NCI-H526 treated with DMSO at 0.1 percent for 48 hours (cell line): ENCODE measurements around the gene CELF4.
"Not testable (repeated sequence)": the region's sequence is repeated elsewhere in the genome, so short reads cannot be mapped to it uniquely, and the experiment has no call there.

Source experiments
- DNase-seq: peaks from one replicate; lab custom pipeline; 2025; lab: John Stamatoyannopoulos, UW

Gene CELF4

GRCh38 chr18:37390687-37391086, 174.9 kb downstream of the CELF4 start:
- no peak for DNase-seq

- no peak for DNase-seq
Measured at GRCh38 chr18:37389684-37390368, 175.8 kb downstream of the CELF4 start.

GRCh38 chr18:37389041-37389440, 176.6 kb downstream of the CELF4 start:
- no peak for DNase-seq

- DNase-seq, result no peak
Measured at GRCh38 chr18:37388413-37388812, 177.2 kb downstream of the CELF4 start.

GRCh38 chr18:37385846-37386778, 179.5 kb downstream of the CELF4 start:
- DNase-seq, result peak; percentile 44

GRCh38 chr18:37383846-37384595, 181.6 kb downstream of the CELF4 start:
- no peak for DNase-seq

GRCh38 chr18:37383036-37383785, 182.4 kb downstream of the CELF4 start:
- no peak for DNase-seq

GRCh38 chr18:37381554-37381953, 184.0 kb downstream of the CELF4 start:
- no peak for DNase-seq

GRCh38 chr18:37380546-37381110, 185.0 kb downstream of the CELF4 start:
- no peak for DNase-seq

GRCh38 chr18:37378336-37379010, 187.1 kb downstream of the CELF4 start:
- DNase-seq, result no peak

GRCh38 chr18:37375181-37375580, 190.4 kb downstream of the CELF4 start:
- DNase-seq, result peak; percentile 14

GRCh38 chr18:37368110-37368954, 197.3 kb downstream of the CELF4 start:
- DNase-seq, result peak; percentile 49

- no peak for DNase-seq
Measured at GRCh38 chr18:37364237-37364636, 201.4 kb downstream of the CELF4 start.

- DNase-seq, result peak; percentile 71
Measured at GRCh38 chr18:37362158-37362890, 203.3 kb downstream of the CELF4 start.

GRCh38 chr18:37361335-37362157, 204.1 kb downstream of the CELF4 start:
- DNase-seq, result peak; percentile 89

GRCh38 chr18:37358061-37358460, 207.5 kb downstream of the CELF4 start:
- DNase-seq, result not testable (repeated sequence)

- DNase-seq, result no peak
Measured at GRCh38 chr18:37355772-37356171, 209.8 kb downstream of the CELF4 start.

GRCh38 chr18:37351110-37351509, 214.5 kb downstream of the CELF4 start:
- no peak for DNase-seq
